Parathyroid adenoma (tissue), 2 donors: Measurements from ENCODE around the gene ST6GALNAC4.

Experiments used
- H2AFZ ChIP-seq: fragments of 300-600 bp; sonication (generic); one replicate; pipeline ENCODE4 v1.7.0; 2017; ENCODE audit warnings: antibody characterized with exemption, mild to moderate bottlenecking
- H3K27ac ChIP-seq: fragments of 300-600 bp; sonication (generic); one replicate; pipeline ENCODE4 v1.7.0; 2017
- H3K27me3 ChIP-seq: fragments of 300-600 bp; sonication (generic); one replicate; pipeline ENCODE4 v1.7.0; 2017; ENCODE audit warnings: low read length; ENCODE audit not compliant: control insufficient read depth, insufficient read depth
- H3K36me3 ChIP-seq: fragments of 300-600 bp; sonication (generic); one replicate; pipeline ENCODE4 v1.7.0; 2017; ENCODE audit warnings: low read length; ENCODE audit not compliant: control insufficient read depth, insufficient read depth
- H3K4me1 ChIP-seq: fragments of 300-600 bp; sonication (generic); one replicate; pipeline ENCODE4 v1.7.0; 2017; ENCODE audit warnings: control low read depth
- H3K4me2 ChIP-seq: fragments of 300-600 bp; sonication (generic); one replicate; pipeline ENCODE4 v1.7.0; 2017; ENCODE audit warnings: low read length
- H3K4me3 ChIP-seq: fragments of 300-600 bp; sonication (generic); one replicate; pipeline ENCODE4 v1.7.0; 2017; ENCODE audit warnings: low read depth, low read length
- H3K79me2 ChIP-seq: fragments of 300-600 bp; sonication (generic); one replicate; pipeline ENCODE4 v1.7.0; 2017; ENCODE audit warnings: control low read depth
- H3K9ac ChIP-seq: fragments of 300-600 bp; sonication (generic); one replicate; pipeline ENCODE4 v1.7.0; 2017; ENCODE audit warnings: mild to moderate bottlenecking
- H3K9me3 ChIP-seq: fragments of 300-600 bp; sonication (generic); one replicate; pipeline ENCODE4 v1.7.0; 2017; ENCODE audit warnings: low read length; ENCODE audit not compliant: control insufficient read depth
- TF ChIP-seq, protein P1 (sequence below): fragments of 300-600 bp; sonication (generic); IDR thresholded peaks from one replicate; pipeline ENCODE4 v1.7.0; 2017; ENCODE audit warnings: antibody characterized with exemption, mild to moderate bottlenecking
- donor health status: primary hyperparathyroidism.

Gene ST6GALNAC4

DNA sequence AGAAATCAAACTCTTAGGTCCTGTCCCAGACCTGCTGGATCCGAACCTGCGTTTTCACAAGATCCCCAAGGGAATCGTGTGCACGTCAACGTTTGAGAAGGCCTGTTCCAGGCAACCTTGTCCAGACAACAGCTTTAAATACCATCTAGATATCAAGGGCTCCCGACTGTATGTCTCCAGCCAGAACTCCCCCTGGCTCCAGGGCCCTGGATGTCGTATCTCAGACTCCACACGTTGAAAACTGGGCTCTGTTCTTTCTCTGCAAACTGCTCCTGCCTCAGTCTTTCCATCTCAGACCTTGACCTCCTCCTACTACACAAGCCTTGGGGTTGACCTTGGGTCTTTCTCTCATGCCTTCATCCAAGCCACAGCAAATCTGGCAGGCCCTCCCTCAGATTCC lies 56.6 kb downstream of the ST6GALNAC4 start:
- TF ChIP-seq, protein P1, sequence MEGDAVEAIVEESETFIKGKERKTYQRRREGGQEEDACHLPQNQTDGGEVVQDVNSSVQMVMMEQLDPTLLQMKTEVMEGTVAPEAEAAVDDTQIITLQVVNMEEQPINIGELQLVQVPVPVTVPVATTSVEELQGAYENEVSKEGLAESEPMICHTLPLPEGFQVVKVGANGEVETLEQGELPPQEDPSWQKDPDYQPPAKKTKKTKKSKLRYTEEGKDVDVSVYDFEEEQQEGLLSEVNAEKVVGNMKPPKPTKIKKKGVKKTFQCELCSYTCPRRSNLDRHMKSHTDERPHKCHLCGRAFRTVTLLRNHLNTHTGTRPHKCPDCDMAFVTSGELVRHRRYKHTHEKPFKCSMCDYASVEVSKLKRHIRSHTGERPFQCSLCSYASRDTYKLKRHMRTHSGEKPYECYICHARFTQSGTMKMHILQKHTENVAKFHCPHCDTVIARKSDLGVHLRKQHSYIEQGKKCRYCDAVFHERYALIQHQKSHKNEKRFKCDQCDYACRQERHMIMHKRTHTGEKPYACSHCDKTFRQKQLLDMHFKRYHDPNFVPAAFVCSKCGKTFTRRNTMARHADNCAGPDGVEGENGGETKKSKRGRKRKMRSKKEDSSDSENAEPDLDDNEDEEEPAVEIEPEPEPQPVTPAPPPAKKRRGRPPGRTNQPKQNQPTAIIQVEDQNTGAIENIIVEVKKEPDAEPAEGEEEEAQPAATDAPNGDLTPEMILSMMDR: no peak
- Histone ChIP-seq H3K9ac (no peak overlapping the region), H2AFZ (no peak overlapping the region), H3K27ac (no peak overlapping the region), H3K4me1 (peaks cover 3% of the 10 kb centered on the region), H3K36me3 (no peaks in the 10 kb centered on the region), H3K4me3 (no peak overlapping the region), H3K79me2 (no peaks in the 10 kb centered on the region), H3K27me3 (no peaks in the 10 kb centered on the region), H3K4me2 (no peak overlapping the region), H3K9me3 (no peaks in the 10 kb centered on the region)

DNA sequence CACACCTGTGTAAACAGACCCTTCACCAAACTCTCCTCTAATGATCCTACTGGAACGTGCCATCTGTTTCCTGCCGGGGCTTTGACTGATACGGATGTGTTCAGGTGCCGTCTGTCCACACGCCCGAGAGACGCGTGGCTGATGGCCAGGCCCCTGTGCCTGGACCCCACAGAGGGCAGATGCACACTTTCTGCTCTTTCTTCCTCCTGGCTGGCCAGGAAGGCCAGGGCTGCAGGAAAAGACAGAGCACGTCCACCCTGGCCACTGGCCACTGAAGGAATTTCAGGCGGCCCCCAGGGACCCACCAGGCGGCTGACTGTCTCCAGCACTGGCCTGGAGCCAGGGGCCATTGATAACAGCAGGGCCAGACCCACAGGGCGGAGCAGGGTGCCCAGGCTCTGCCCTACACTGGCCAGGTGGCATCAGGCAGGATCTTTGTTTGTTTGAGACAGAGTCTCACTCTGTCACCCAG lies 58.8 kb downstream of the ST6GALNAC4 start:
- H3K4me1 ChIP-seq: no peaks in the 10 kb centered on the region
- H3K79me2 ChIP-seq: no peaks in the 10 kb centered on the region
- no peaks in the 10 kb centered on the region for H3K27me3 ChIP-seq
- H2AFZ ChIP-seq: no peak overlapping the region
- no peak overlapping the region for H3K4me3 ChIP-seq
- H3K9me3 ChIP-seq: no peaks in the 10 kb centered on the region
- no peak overlapping the region for H3K27ac ChIP-seq
- TF ChIP-seq, protein P1: no peak
- no peak overlapping the region for H3K4me2 ChIP-seq
- H3K9ac ChIP-seq: no peak overlapping the region
- H3K36me3 ChIP-seq: no peaks in the 10 kb centered on the region
